HG03045 (cell line): ENCODE measurements around the gene SLC6A13.
"Not testable (repeated sequence)": the region's sequence is repeated elsewhere in the genome, so short reads cannot be mapped to it uniquely, and the experiment has no call there.

ENCODE experiments used
- ATAC-seq: cut with Tn5 transposase; IDR thresholded peaks from one replicate; pipeline ENCODE4 v1.9.1; 2021; ENCODE audit warnings: mild to moderate bottlenecking, moderate library complexity; ENCODE audit not compliant: unreplicated experiment

Gene SLC6A13

GRCh38 chr12:202081-202731, 60.4 kb downstream of the SLC6A13 start:
- ATAC-seq: no peak

- no peak for ATAC-seq
Measured at GRCh38 chr12:201361-201760, 61.3 kb downstream of the SLC6A13 start.

- no peak for ATAC-seq
Measured at GRCh38 chr12:198705-199104, 63.9 kb downstream of the SLC6A13 start.

GRCh38 chr12:197911-198695, 64.5 kb downstream of the SLC6A13 start:
- no peak for ATAC-seq

- no peak for ATAC-seq
Measured at GRCh38 chr12:197347-197746, 65.3 kb downstream of the SLC6A13 start.

- no peak for ATAC-seq
Measured at GRCh38 chr12:196436-196835, 66.2 kb downstream of the SLC6A13 start.

- ATAC-seq: no peak
Measured at GRCh38 chr12:195951-196350, 66.7 kb downstream of the SLC6A13 start.

GRCh38 chr12:195156-195555, 67.5 kb downstream of the SLC6A13 start:
- ATAC-seq: no peak

- no peak for ATAC-seq
Measured at GRCh38 chr12:194276-194675, 68.4 kb downstream of the SLC6A13 start.

- no peak for ATAC-seq
Measured at GRCh38 chr12:193261-193660, 69.4 kb downstream of the SLC6A13 start.

GRCh38 chr12:191541-191940, 71.1 kb downstream of the SLC6A13 start:
- ATAC-seq: no peak

GRCh38 chr12:190881-191280, 71.8 kb downstream of the SLC6A13 start:
- ATAC-seq: no peak

GRCh38 chr12:189622-189962, 73.0 kb downstream of the SLC6A13 start:
- ATAC-seq: no peak

GRCh38 chr12:188910-189621, 73.6 kb downstream of the SLC6A13 start:
- no peak for ATAC-seq

- ATAC-seq: not testable (repeated sequence)
Measured at GRCh38 chr12:187986-188909, 74.4 kb downstream of the SLC6A13 start.

- ATAC-seq: no peak
Measured at GRCh38 chr12:186006-186625, 76.5 kb downstream of the SLC6A13 start.

- no peak for ATAC-seq
Measured at GRCh38 chr12:185576-185955, 77.1 kb downstream of the SLC6A13 start.

- no peak for ATAC-seq
Measured at GRCh38 chr12:184811-185575, 77.6 kb downstream of the SLC6A13 start.

- ATAC-seq: no peak
Measured at GRCh38 chr12:182381-182892, 80.2 kb downstream of the SLC6A13 start.

- ATAC-seq: no peak
Measured at GRCh38 chr12:181921-182320, 80.7 kb downstream of the SLC6A13 start.
